ENCODE results near the gene RCVRN.

Gene RCVRN

GRCh38 chr17:9854255-9854654, 50.8 kb downstream of the RCVRN start:
- DNase-seq (ENCODE audit: low read depth in 2 of 2): no peak

GRCh38 chr17:9850151-9850550, 54.9 kb downstream of the RCVRN start:
- no peak for DNase-seq (ENCODE audit: low read depth in 2 of 2)

All from stimulated activated CD8-positive, alpha-beta memory T cell treated with anti-CD3 and anti-CD28 coated beads, Interleukin-7, amount 100 ng/mL, for 4 hours (primary cell).